Fibroblast of lung (primary cell): ENCODE results near the gene C1QTNF12. TPM values are rescaled to one million over a fixed set of nuclear protein-coding genes. Genes with fewer than 3 reads are reported as not detected.

Experiments
- DNase-seq, 2 donors: peaks; one replicate each; pipeline versions ENCODE4 v3.0.0 to v3.0.0-alpha.2; 2010; ENCODE audit warnings: low read depth in 2 of 2
- H2AFZ ChIP-seq: 2 replicates; pipeline ENCODE4 v1.5.1; 2012; ENCODE audit warnings: low read length, control low read depth, inconsistent platforms
- H3K27ac ChIP-seq: 2 replicates; pipeline ENCODE4 v1.5.1; 2011; ENCODE audit warnings: low read length, control low read depth; ENCODE audit not compliant: insufficient read depth
- H3K27me3 ChIP-seq: 2 replicates; pipeline ENCODE4 v1.5.1; 2011; ENCODE audit warnings: mild to moderate bottlenecking, low read length; ENCODE audit not compliant: control insufficient read depth, insufficient read depth
- H3K36me3 ChIP-seq: 2 replicates; pipeline ENCODE4 v1.5.1; 2011; ENCODE audit warnings: low read length; ENCODE audit not compliant: control insufficient read depth, insufficient read depth
- H3K4me1 ChIP-seq: 2 replicates; pipeline ENCODE4 v1.5.1; 2011; ENCODE audit warnings: low read length; ENCODE audit not compliant: control insufficient read depth, insufficient read depth; ENCODE audit errors: extremely low read depth
- H3K4me2 ChIP-seq: 2 replicates; pipeline ENCODE4 v1.5.1; 2011; ENCODE audit warnings: low read length, control low read depth; ENCODE audit not compliant: insufficient read depth; ENCODE audit errors: extremely low read depth
- H3K4me3 ChIP-seq, 4 experiments: fragments of 200-600 bp in 1 of 4; sonication (generic) in 1 of 4; replicated peaks in 1 of 4; 2 replicates each; pipeline ENCODE4 v1.5.1; 2011 to 2016; ENCODE audit warnings: low read length in 4 of 4, low read depth in 3 of 4, mild to moderate bottlenecking in 3 of 4, control low read depth in 2 of 4, inconsistent platforms in 1 of 4, mixed read lengths in 1 of 4; ENCODE audit not compliant: insufficient read depth in 1 of 4; ENCODE audit errors: control extremely low read depth in 1 of 4
- H3K79me2 ChIP-seq: 2 replicates; pipeline ENCODE4 v1.5.1; 2012; ENCODE audit warnings: mild to moderate bottlenecking, low read length, inconsistent platforms; ENCODE audit not compliant: control insufficient read depth, insufficient read depth
- H3K9ac ChIP-seq: 2 replicates; pipeline ENCODE4 v1.5.1; 2011; ENCODE audit warnings: mild to moderate bottlenecking, low read length, control low read depth; ENCODE audit not compliant: insufficient read depth
- H3K9me3 ChIP-seq: 2 replicates; pipeline ENCODE4 v1.5.1; 2012; ENCODE audit warnings: low read depth, low read length; ENCODE audit not compliant: control insufficient read depth, insufficient read depth
- H4K20me1 ChIP-seq: 2 replicates; pipeline ENCODE4 v1.5.1; 2011; ENCODE audit warnings: low read length; ENCODE audit not compliant: control insufficient read depth, insufficient read depth; ENCODE audit errors: extremely low read depth
- CTCF ChIP-seq, 2 donors: IDR thresholded peaks in 1 of 2; conservative IDR thresholded peaks in 1 of 2; 1 replicate in 1 of 2; 2 replicates in 1 of 2; pipeline ENCODE4 v1.5.1; 2011 to 2012; ENCODE audit warnings: low read length in 2 of 2, control low read depth in 1 of 2, inconsistent platforms in 1 of 2, low read depth in 1 of 2, mild to moderate bottlenecking in 1 of 2
- EZH2 ChIP-seq: IDR thresholded peaks from 2 replicates; pipeline ENCODE4 v1.5.1; 2012; ENCODE audit warnings: low read length, control low read depth, mild to moderate bottlenecking; ENCODE audit errors: missing control alignments
- polyA plus RNA-seq, 2 donors: library from polyadenylated mRNA; depleted of rRNA in 1 of 2; stranded (reverse) in 1 of 2; unstranded in 1 of 2; fragments of >200 nt; gene quantifications; 2 replicates each; pipeline ENCODE4 v1.2.1, GENCODE V29; 2011 to 2012; ENCODE audit warnings: missing spikeins in 1 of 2
- total RNA-seq: library from RNA; depleted of rRNA; stranded (reverse); fragments of >200 nt; gene quantifications from 2 replicates; pipeline ENCODE4 v1.2.1, GENCODE V29; 2014

C1QTNF12 gene
- total and polyA plus RNA-seq, 2 donors (not counting 1 experiment from before 2014, with no cell fraction given), result 0.27 to 4.1 TPM

GRCh38 chr1:1242461-1243265 is 3.9 kb downstream of the C1QTNF12 start:
- Histone ChIP-seq H3K27ac (no peak overlapping the region), H3K36me3 (no peaks in the 10 kb centered on the region), H3K9me3 (no peaks in the 10 kb centered on the region), H3K9ac (no peak overlapping the region), H3K79me2 (no peaks in the 10 kb centered on the region), H4K20me1 (no peaks in the 10 kb centered on the region), H3K4me1 (peaks cover 4% of the 10 kb centered on the region), H3K27me3 (no peaks in the 10 kb centered on the region), H3K4me3 (no peak overlapping the region), H3K4me2 (no peak overlapping the region), H2AFZ (no peak overlapping the region)
- no peak for DNase-seq
- TF ChIP-seq EZH2 (no peak), CTCF (conservative IDR thresholded peaks at IDR 0.05 in 1 of 2, IDR thresholded peaks at IDR 0.05 in 1 of 2; ENCODE audit: low read depth in 1 of 2, low read length in 2 of 2) (no peak)

GRCh38 chr1:1241588-1242219 is 4.8 kb downstream of the C1QTNF12 start:
- DNase-seq, result no peak
- Histone ChIP-seq H3K79me2 (no peaks in the 10 kb centered on the region), H3K9me3 (no peaks in the 10 kb centered on the region), H2AFZ (no peak overlapping the region), H4K20me1 (no peaks in the 10 kb centered on the region), H3K4me3 (no peak overlapping the region), H3K36me3 (no peaks in the 10 kb centered on the region), H3K27me3 (no peaks in the 10 kb centered on the region), H3K27ac (no peak overlapping the region), H3K9ac (no peak overlapping the region), H3K4me1 (peaks cover 5% of the 10 kb centered on the region), H3K4me2 (no peak overlapping the region)
- TF ChIP-seq EZH2 (no peak), CTCF (conservative IDR thresholded peaks at IDR 0.05 in 1 of 2, IDR thresholded peaks at IDR 0.05 in 1 of 2; ENCODE audit: low read depth in 1 of 2, low read length in 2 of 2) (no peak)

- H3K4me1 ChIP-seq, result peaks cover 6% of the 10 kb centered on the region
- no peak overlapping the region for H3K9ac ChIP-seq
- peak in 1 of 2 donors; percentile 20 for DNase-seq
- H3K4me2 ChIP-seq, result peak overlapping the region; percentile 5
- no peaks in the 10 kb centered on the region for H3K27me3 ChIP-seq
- no peak overlapping the region for H3K27ac ChIP-seq
- H2AFZ ChIP-seq, result no peak overlapping the region
- no peak for TF ChIP-seq CTCF (conservative IDR thresholded peaks at IDR 0.05 in 1 of 2, IDR thresholded peaks at IDR 0.05 in 1 of 2; ENCODE audit: low read depth in 1 of 2, low read length in 2 of 2)
- no peak for TF ChIP-seq EZH2
- H3K4me3 ChIP-seq, result no peak overlapping the region
- H3K79me2 ChIP-seq, result no peaks in the 10 kb centered on the region
- no peaks in the 10 kb centered on the region for H3K36me3 ChIP-seq
- H4K20me1 ChIP-seq, result no peaks in the 10 kb centered on the region
- H3K9me3 ChIP-seq, result no peaks in the 10 kb centered on the region
These were observed 5.5 kb downstream of the C1QTNF12 start for GRCh38 chr1:1240822-1241587.
